Ureter (tissue), 1 donor: ENCODE results near the gene NCKAP5L. TPM values are rescaled to one million over a fixed set of nuclear protein-coding genes. Genes with fewer than 3 reads are reported as not detected.
"Not testable (repeated sequence)": the region's sequence is repeated elsewhere in the genome, so short reads cannot be mapped to it uniquely, and the experiment has no call there.

Experiments used
- DNase-seq: peaks from one replicate; pipeline ENCODE4 v3.0.0-alpha.2; 2020; ENCODE audit warnings: low spot score
- total RNA-seq: library from RNA; stranded (reverse); gene quantifications from one replicate; pipeline ENCODE4 v1.2.4, GENCODE V29; 2023
- donor health status: DM: yes; HTN: yes; CAD: no.

The NCKAP5L gene
- total RNA-seq, 1 donor from 2014 or later: 24.0 TPM

- DNase-seq: no peak
These were observed 27.6 kb downstream of the NCKAP5L start for GRCh38 chr12:49800421-49801140.

- DNase-seq: no peak
These were observed 29.3 kb downstream of the NCKAP5L start for GRCh38 chr12:49798934-49799333.

- DNase-seq: no peak
These were observed 30.0 kb downstream of the NCKAP5L start for GRCh38 chr12:49798248-49798647.

- no peak for DNase-seq
These were observed 30.8 kb downstream of the NCKAP5L start for GRCh38 chr12:49797449-49797776.

- no peak for DNase-seq
These were observed 31.4 kb downstream of the NCKAP5L start for GRCh38 chr12:49796606-49797448.

- DNase-seq: no peak
These were observed 32.1 kb downstream of the NCKAP5L start for GRCh38 chr12:49796155-49796554.

GRCh38 chr12:49795654-49796105 lies 32.5 kb downstream of the NCKAP5L start:
- no peak for DNase-seq

- DNase-seq: no peak
These were observed 33.2 kb downstream of the NCKAP5L start for GRCh38 chr12:49794811-49795653.

- DNase-seq: no peak
These were observed 34.2 kb downstream of the NCKAP5L start for GRCh38 chr12:49794021-49794420.

GRCh38 chr12:49793620-49794019 lies 34.6 kb downstream of the NCKAP5L start:
- DNase-seq: no peak

- DNase-seq: no peak
These were observed 35.1 kb downstream of the NCKAP5L start for GRCh38 chr12:49792976-49793580.

GRCh38 chr12:49792181-49792970 lies 35.8 kb downstream of the NCKAP5L start:
- DNase-seq: no peak

GRCh38 chr12:49791700-49792099 lies 36.5 kb downstream of the NCKAP5L start:
- no peak for DNase-seq

GRCh38 chr12:49790741-49791555 lies 37.3 kb downstream of the NCKAP5L start:
- no peak for DNase-seq

- DNase-seq: no peak
These were observed 38.2 kb downstream of the NCKAP5L start for GRCh38 chr12:49789992-49790391.

GRCh38 chr12:49787672-49788071 lies 40.5 kb downstream of the NCKAP5L start:
- no peak for DNase-seq

GRCh38 chr12:49784756-49785409 lies 43.3 kb downstream of the NCKAP5L start:
- no peak for DNase-seq

GRCh38 chr12:49783917-49784676 lies 44.1 kb downstream of the NCKAP5L start:
- DNase-seq: no peak

GRCh38 chr12:49780914-49781313 lies 47.3 kb downstream of the NCKAP5L start:
- DNase-seq: not testable (repeated sequence)
